SK-N-SH (cell line): Measurements from ENCODE around the gene C18orf32.

Source experiments
- CTCF ChIP-seq: fragments of 200-600 bp; sonication (generic); IDR thresholded peaks from 2 replicates; pipeline ENCODE4 v1.6.1; 2017; ENCODE audit warnings: antibody characterized with exemption, mild to moderate bottlenecking, moderate library complexity
- EP300 ChIP-seq, 2 experiments: IDR thresholded peaks; 2 replicates each; pipeline versions ENCODE4 v1.4.0 to v1.6.1; 2012; ENCODE audit warnings: borderline replicate concordance in 1 of 2, low read depth in 1 of 2, low read length in 1 of 2
- GATA2 ChIP-seq: sonication (generic); formaldehyde crosslinking; IDR thresholded peaks from 2 replicates; pipeline ENCODE4 v1.5.0; 2020; ENCODE audit warnings: mild to moderate bottlenecking, missing genetic modification reagents
- JUND ChIP-seq: IDR thresholded peaks from 2 replicates; pipeline ENCODE4 v1.4.0; 2012
- NRF1 ChIP-seq: IDR thresholded peaks from 2 replicates; pipeline ENCODE4 v1.6.1; 2012; ENCODE audit warnings: low read depth, mild to moderate bottlenecking, low read length
- POLR2AphosphoS5 ChIP-seq: IDR thresholded peaks from 2 replicates; pipeline ENCODE4 v1.6.1; 2012; ENCODE audit warnings: low read depth, low read length
- RAD21 ChIP-seq: IDR thresholded peaks from 2 replicates; pipeline ENCODE4 v1.6.1; 2012; ENCODE audit warnings: mild to moderate bottlenecking, low read length
- RFX5 ChIP-seq: IDR thresholded peaks from 2 replicates; pipeline ENCODE4 v1.6.1; 2012; ENCODE audit warnings: mild to moderate bottlenecking, improper control_type of control experiment, low read length
- RXRA ChIP-seq: IDR thresholded peaks from 2 replicates; pipeline ENCODE4 v1.4.0; 2012; ENCODE audit warnings: low read depth, mild to moderate bottlenecking, borderline replicate concordance
- SIN3A ChIP-seq: IDR thresholded peaks from 2 replicates; pipeline ENCODE4 v1.6.1; 2012; ENCODE audit warnings: low read depth, mild to moderate bottlenecking, low read length, moderate library complexity, borderline replicate concordance
- TF ChIP-seq, protein P1 (sequence below): IDR thresholded peaks from 2 replicates; pipeline ENCODE4 v1.6.1; 2012; ENCODE audit warnings: mild to moderate bottlenecking, low read depth, low read length, moderate library complexity
- TF ChIP-seq, protein P2 (sequence below): IDR thresholded peaks from 2 replicates; pipeline ENCODE4 v1.4.0; 2012; ENCODE audit warnings: low read depth, borderline replicate concordance
- TF ChIP-seq, protein P3 (sequence below): fragments of 150-350 bp; IDR thresholded peaks from 2 replicates; pipeline ENCODE4 v1.6.1; 2016; ENCODE audit warnings: mild to moderate bottlenecking, low read depth, low read length

DNA sequence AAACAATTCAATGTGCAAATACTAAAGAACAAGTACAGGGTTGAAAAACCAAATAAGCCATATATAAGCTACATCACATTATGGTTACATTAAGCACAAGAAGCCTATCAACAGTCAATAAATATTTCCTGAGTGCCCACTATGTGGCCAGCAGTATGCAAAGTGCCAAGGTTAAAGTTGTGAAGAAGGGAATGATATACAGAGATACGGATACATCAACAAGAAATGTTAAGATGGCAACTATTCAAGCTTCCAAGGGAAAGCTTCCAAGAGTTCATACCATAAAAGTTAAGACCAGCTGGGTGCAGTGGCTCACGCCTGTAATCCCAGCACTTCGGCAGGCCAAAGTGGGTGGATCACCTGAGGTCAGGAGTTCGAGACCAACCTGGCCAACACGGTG is 40.6 kb downstream of the C18orf32 start:
- TF ChIP-seq CTCF (no peak), GATA2 (CRISPR knock-in tag) (no peak), RAD21 (no peak), SIN3A (no peak), EP300 (IDR thresholded peaks at IDR 0.05; ENCODE audit: borderline replicate concordance in 1 of 2, low read depth in 1 of 2, low read length in 1 of 2) (no peak), POLR2AphosphoS5 (no peak), RFX5 (no peak), RXRA (no peak), NRF1 (no peak), JUND (no peak)
- TF ChIP-seq, protein P1, sequence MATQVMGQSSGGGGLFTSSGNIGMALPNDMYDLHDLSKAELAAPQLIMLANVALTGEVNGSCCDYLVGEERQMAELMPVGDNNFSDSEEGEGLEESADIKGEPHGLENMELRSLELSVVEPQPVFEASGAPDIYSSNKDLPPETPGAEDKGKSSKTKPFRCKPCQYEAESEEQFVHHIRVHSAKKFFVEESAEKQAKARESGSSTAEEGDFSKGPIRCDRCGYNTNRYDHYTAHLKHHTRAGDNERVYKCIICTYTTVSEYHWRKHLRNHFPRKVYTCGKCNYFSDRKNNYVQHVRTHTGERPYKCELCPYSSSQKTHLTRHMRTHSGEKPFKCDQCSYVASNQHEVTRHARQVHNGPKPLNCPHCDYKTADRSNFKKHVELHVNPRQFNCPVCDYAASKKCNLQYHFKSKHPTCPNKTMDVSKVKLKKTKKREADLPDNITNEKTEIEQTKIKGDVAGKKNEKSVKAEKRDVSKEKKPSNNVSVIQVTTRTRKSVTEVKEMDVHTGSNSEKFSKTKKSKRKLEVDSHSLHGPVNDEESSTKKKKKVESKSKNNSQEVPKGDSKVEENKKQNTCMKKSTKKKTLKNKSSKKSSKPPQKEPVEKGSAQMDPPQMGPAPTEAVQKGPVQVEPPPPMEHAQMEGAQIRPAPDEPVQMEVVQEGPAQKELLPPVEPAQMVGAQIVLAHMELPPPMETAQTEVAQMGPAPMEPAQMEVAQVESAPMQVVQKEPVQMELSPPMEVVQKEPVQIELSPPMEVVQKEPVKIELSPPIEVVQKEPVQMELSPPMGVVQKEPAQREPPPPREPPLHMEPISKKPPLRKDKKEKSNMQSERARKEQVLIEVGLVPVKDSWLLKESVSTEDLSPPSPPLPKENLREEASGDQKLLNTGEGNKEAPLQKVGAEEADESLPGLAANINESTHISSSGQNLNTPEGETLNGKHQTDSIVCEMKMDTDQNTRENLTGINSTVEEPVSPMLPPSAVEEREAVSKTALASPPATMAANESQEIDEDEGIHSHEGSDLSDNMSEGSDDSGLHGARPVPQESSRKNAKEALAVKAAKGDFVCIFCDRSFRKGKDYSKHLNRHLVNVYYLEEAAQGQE: no peak
- TF ChIP-seq, protein P2, sequence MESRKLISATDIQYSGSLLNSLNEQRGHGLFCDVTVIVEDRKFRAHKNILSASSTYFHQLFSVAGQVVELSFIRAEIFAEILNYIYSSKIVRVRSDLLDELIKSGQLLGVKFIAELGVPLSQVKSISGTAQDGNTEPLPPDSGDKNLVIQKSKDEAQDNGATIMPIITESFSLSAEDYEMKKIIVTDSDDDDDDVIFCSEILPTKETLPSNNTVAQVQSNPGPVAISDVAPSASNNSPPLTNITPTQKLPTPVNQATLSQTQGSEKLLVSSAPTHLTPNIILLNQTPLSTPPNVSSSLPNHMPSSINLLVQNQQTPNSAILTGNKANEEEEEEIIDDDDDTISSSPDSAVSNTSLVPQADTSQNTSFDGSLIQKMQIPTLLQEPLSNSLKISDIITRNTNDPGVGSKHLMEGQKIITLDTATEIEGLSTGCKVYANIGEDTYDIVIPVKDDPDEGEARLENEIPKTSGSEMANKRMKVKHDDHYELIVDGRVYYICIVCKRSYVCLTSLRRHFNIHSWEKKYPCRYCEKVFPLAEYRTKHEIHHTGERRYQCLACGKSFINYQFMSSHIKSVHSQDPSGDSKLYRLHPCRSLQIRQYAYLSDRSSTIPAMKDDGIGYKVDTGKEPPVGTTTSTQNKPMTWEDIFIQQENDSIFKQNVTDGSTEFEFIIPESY: no peak
- TF ChIP-seq, protein P3, sequence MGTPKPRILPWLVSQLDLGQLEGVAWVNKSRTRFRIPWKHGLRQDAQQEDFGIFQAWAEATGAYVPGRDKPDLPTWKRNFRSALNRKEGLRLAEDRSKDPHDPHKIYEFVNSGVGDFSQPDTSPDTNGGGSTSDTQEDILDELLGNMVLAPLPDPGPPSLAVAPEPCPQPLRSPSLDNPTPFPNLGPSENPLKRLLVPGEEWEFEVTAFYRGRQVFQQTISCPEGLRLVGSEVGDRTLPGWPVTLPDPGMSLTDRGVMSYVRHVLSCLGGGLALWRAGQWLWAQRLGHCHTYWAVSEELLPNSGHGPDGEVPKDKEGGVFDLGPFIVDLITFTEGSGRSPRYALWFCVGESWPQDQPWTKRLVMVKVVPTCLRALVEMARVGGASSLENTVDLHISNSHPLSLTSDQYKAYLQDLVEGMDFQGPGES: no peak
